Measurements from ENCODE around the gene KCNT2. TPM values are rescaled to one million over a fixed set of nuclear protein-coding genes. Genes with fewer than 3 reads are reported as not detected.

The KCNT2 gene
- total and polyA plus RNA-seq, 2 of the 8 experiments (the other 6 are each of a cell fraction or from before 2014, with no cell fraction given), result 2.3 to 10.2 TPM

DNA sequence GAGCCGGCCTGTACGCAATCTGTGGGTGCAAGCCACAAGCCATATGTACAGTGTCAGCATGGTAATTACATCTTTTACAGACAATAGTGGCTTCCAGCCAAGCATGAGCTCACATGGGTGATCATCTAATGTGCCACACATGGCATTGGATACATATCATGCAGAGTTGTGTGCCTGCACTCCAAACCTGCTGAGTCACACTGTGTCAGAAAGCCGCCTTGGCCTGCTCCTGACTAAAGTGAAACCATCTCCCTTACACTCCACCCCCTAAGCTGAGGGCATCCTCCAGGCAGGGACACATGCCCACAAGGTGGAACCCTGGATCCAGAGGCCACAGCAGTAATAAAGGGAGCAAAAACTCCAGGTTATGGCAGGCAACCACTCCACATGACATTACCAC, 72.5 kb downstream of the KCNT2 start:
- 61% methylated on average over 3 of the region's 3 CpGs; no CpG with 5 or more reads in 1 of the 2 experiments for WGBS, 2 experiments (ENCODE audit: extremely low coverage in 1 of 2, insufficient coverage in 1 of 2, insufficient read length in 1 of 2, insufficient replicate concordance in 2 of 2, low coverage in 1 of 2, low lambda C conversion rate in 2 of 2, missing lambda C conversion rate in 1 of 2)
- Histone ChIP-seq H2BK5ac (ENCODE audit: low read depth, low read length) (no peak overlapping the region), H3K23me2 (ENCODE audit: low read depth, low read length) (no peaks in the 10 kb centered on the region), H2BK120ac (replicated peaks; ENCODE audit: low read depth, low read length) (no peak overlapping the region), H2BK15ac (ENCODE audit: low read length) (no peak overlapping the region), H3K56ac (replicated peaks; ENCODE audit: insufficient read length, low read depth, low read length) (no peak overlapping the region), H3K9me3 (ENCODE audit: insufficient read depth in 2 of 2, low read depth in 1 of 2, low read length in 1 of 2) (peaks cover 32 to 44% of the 10 kb centered on the region in 2 experiments), H3K79me2 (ENCODE audit: control insufficient read depth in 1 of 2, insufficient read depth in 2 of 2, low read length in 2 of 2) (peaks cover 0 to 21% of the 10 kb centered on the region in 2 experiments; a peak in 2 of 4 replicates), H2AK5ac (ENCODE audit: low read depth, low read length) (no peak overlapping the region), H3K23ac (ENCODE audit: insufficient read length) (no peak overlapping the region), H3K27ac (ENCODE audit: low read depth, low read length) (no peak overlapping the region), H4K5ac (ENCODE audit: insufficient read length, low read depth, low read length) (no peak overlapping the region), H3K36me3 (ENCODE audit: control insufficient read depth in 2 of 4, insufficient read depth in 4 of 4, low read length in 3 of 4) (peaks cover 0 to 29% (median 14%) of the 10 kb centered on the region in 4 experiments; a peak in 5 of 8 replicates), H4K20me1 (replicated peaks in 1 of 2; ENCODE audit: control insufficient read depth in 1 of 2, insufficient read depth in 2 of 2, low read length in 2 of 2) (no peaks in the 10 kb centered on the region), H3K9ac (replicated peaks in 1 of 4; ENCODE audit: extremely low read depth in 1 of 4, low read depth in 3 of 4, low read length in 3 of 4) (no peak overlapping the region), H4K91ac (replicated peaks; ENCODE audit: insufficient read length, low read length) (no peak overlapping the region), H3K27me3 (replicated peaks in 1 of 4; ENCODE audit: control insufficient read depth in 3 of 4, extremely low read depth in 1 of 4, insufficient read depth in 3 of 4, low read length in 3 of 4) (no peaks in the 10 kb centered on the region), H2BK20ac (ENCODE audit: low read length) (no peak overlapping the region), H3K4me1 (replicated peaks in 1 of 4; ENCODE audit: control insufficient read depth in 3 of 4, insufficient read depth in 4 of 4, low read length in 3 of 4) (no peaks in the 10 kb centered on the region), H4K8ac (ENCODE audit: extremely low read depth, insufficient read depth, low read length) (no peak overlapping the region; the same call in 1 of the 2 replicates), H2AFZ (ENCODE audit: low read length) (no peak overlapping the region), H3K14ac (ENCODE audit: insufficient read length) (no peak overlapping the region), H2BK12ac (ENCODE audit: low read depth, low read length) (no peak overlapping the region), H3K79me1 (ENCODE audit: low read depth, low read length) (no peaks in the 10 kb centered on the region; the same call in 1 of the 2 replicates), H3K4me3 (ENCODE audit: extremely low read depth in 1 of 4, insufficient read depth in 2 of 4, low read depth in 3 of 4, low read length in 4 of 4) (no peak overlapping the region), H3K4ac (replicated peaks; ENCODE audit: insufficient read length, low read depth, low read length) (no peak overlapping the region), H3K18ac (ENCODE audit: extremely low read depth, low read length) (no peak overlapping the region), H3K4me2 (ENCODE audit: insufficient read depth in 1 of 2, low read depth in 2 of 2, low read length in 2 of 2) (no peak overlapping the region)
- no peak for TF ChIP-seq ASH2L (IDR thresholded peaks at IDR 0.05; ENCODE audit: low read length)
- TF ChIP-seq HDAC2 (IDR thresholded peaks at IDR 0.05; ENCODE audit: borderline replicate concordance in 1 of 2, low read depth in 2 of 2, low read length in 2 of 2), result no peak
- no peak for TF ChIP-seq RBBP5 (IDR thresholded peaks at IDR 0.05; ENCODE audit: borderline replicate concordance, low read depth, low read length)
- TF ChIP-seq EP300 (IDR thresholded peaks at IDR 0.05; ENCODE audit: borderline replicate concordance in 1 of 2, low read depth in 2 of 2, low read length in 2 of 2), result no peak
- TF ChIP-seq KDM4A (IDR thresholded peaks at IDR 0.05; ENCODE audit: low read depth, low read length, severe bottlenecking), result no peak
- TF ChIP-seq CHD1 (IDR thresholded peaks at IDR 0.05; ENCODE audit: low read depth, low read length), result no peak
- ChIA-PET POLR2A (ENCODE audit: partially characterized antibody) (interaction anchor here (1.3 kb wide), 1 partner anchor 73 kb away, joined by 5 read pairs; the partner anchor contains the start of gene KCNT2), CTCF (ENCODE audit: partially characterized antibody) (no interaction called here)
- no peak for FAIRE-seq
- no peak for DNase-seq (ENCODE audit: low read depth in 1 of 2, low spot score in 2 of 2)

All from H1 (cell line).